ENCODE results near the gene BORCS5. TPM values are rescaled to one million over a fixed set of nuclear protein-coding genes. Genes with fewer than 3 reads are reported as not detected.
"Not testable (repeated sequence)": the region's sequence is repeated elsewhere in the genome, so short reads cannot be mapped to it uniquely, and the experiment has no call there.

The BORCS5 gene
- total RNA-seq, 1 experiment from 2014 or later, result 6.4 TPM

- DNase-seq (ENCODE audit: extremely low read depth, low read depth), result no peak
These were observed 123.2 kb downstream of the BORCS5 start for GRCh38 chr12:12480074-12480473.

- no peak for DNase-seq (ENCODE audit: extremely low read depth, low read depth)
These were observed 124.8 kb downstream of the BORCS5 start for GRCh38 chr12:12481631-12482030.

- no peak for DNase-seq (ENCODE audit: extremely low read depth, low read depth)
These were observed 125.4 kb downstream of the BORCS5 start for GRCh38 chr12:12482150-12482761.

- no peak for DNase-seq (ENCODE audit: extremely low read depth, low read depth)
These were observed 126.1 kb downstream of the BORCS5 start for GRCh38 chr12:12482959-12483358.

- DNase-seq (ENCODE audit: extremely low read depth, low read depth), result no peak
These were observed 126.6 kb downstream of the BORCS5 start for GRCh38 chr12:12483438-12483837.

- no peak for DNase-seq (ENCODE audit: extremely low read depth, low read depth)
These were observed 129.9 kb downstream of the BORCS5 start for GRCh38 chr12:12486661-12487240.

GRCh38 chr12:12487490-12487889 lies 130.6 kb downstream of the BORCS5 start:
- DNase-seq (ENCODE audit: extremely low read depth, low read depth), result no peak

GRCh38 chr12:12488296-12488695 lies 131.4 kb downstream of the BORCS5 start:
- no peak for DNase-seq (ENCODE audit: extremely low read depth, low read depth)

GRCh38 chr12:12488823-12489550 lies 132.1 kb downstream of the BORCS5 start:
- DNase-seq (ENCODE audit: extremely low read depth, low read depth), result no peak

GRCh38 chr12:12491606-12492005 lies 134.7 kb downstream of the BORCS5 start:
- no peak for DNase-seq (ENCODE audit: extremely low read depth, low read depth)

GRCh38 chr12:12492547-12492946 lies 135.7 kb downstream of the BORCS5 start:
- no peak for DNase-seq (ENCODE audit: extremely low read depth, low read depth)

- DNase-seq (ENCODE audit: extremely low read depth, low read depth), result no peak
These were observed 138.7 kb downstream of the BORCS5 start for GRCh38 chr12:12495536-12495935.

- no peak for DNase-seq (ENCODE audit: extremely low read depth, low read depth)
These were observed 141.3 kb downstream of the BORCS5 start for GRCh38 chr12:12498210-12498609.

GRCh38 chr12:12499909-12500604 lies 143.2 kb downstream of the BORCS5 start:
- DNase-seq (ENCODE audit: extremely low read depth, low read depth), result no peak

GRCh38 chr12:12501121-12501520 lies 144.2 kb downstream of the BORCS5 start:
- DNase-seq (ENCODE audit: extremely low read depth, low read depth), result no peak

GRCh38 chr12:12502130-12502814 lies 145.4 kb downstream of the BORCS5 start:
- DNase-seq (ENCODE audit: extremely low read depth, low read depth), result not testable (repeated sequence)

GRCh38 chr12:12502815-12503151 lies 145.9 kb downstream of the BORCS5 start:
- no peak for DNase-seq (ENCODE audit: extremely low read depth, low read depth)

GRCh38 chr12:12503384-12504078 lies 146.7 kb downstream of the BORCS5 start:
- no peak for DNase-seq (ENCODE audit: extremely low read depth, low read depth)

- no peak for DNase-seq (ENCODE audit: extremely low read depth, low read depth)
These were observed 148.9 kb downstream of the BORCS5 start for GRCh38 chr12:12505544-12506495.
